ENCODE results near the gene RAB44.

- TF ChIP-seq CTCF (IDR thresholded peaks at IDR 0.05) (no peak), POLR2A (IDR thresholded peaks at IDR 0.05) (no peak), EP300 (IDR thresholded peaks at IDR 0.05) (no peak)
Observed at GRCh38 chr6:36749829-36750489, 52.3 kb downstream of the RAB44 start.
